Body of pancreas (tissue), 4 donors: Measurements from ENCODE around the gene FOXJ2.

Source experiments
- POLR2A ChIP-seq, 3 donors: fragments of 450-650 bp; IDR thresholded peaks; one replicate each; pipeline ENCODE4 v1.6.1; 2016; ENCODE audit warnings: antibody characterized with exemption in 3 of 3, mild to moderate bottlenecking in 2 of 3
- TF ChIP-seq, protein P1 (sequence below), 7 experiments: fragments of 450-650 bp in 4 of 7; fragments of 200-600 bp in 3 of 7; sonication (generic) in 3 of 7; IDR thresholded peaks; one replicate each; pipeline ENCODE4 v1.5.1; 2016 to 2019; ENCODE audit warnings: antibody characterized with exemption in 7 of 7

DNA sequence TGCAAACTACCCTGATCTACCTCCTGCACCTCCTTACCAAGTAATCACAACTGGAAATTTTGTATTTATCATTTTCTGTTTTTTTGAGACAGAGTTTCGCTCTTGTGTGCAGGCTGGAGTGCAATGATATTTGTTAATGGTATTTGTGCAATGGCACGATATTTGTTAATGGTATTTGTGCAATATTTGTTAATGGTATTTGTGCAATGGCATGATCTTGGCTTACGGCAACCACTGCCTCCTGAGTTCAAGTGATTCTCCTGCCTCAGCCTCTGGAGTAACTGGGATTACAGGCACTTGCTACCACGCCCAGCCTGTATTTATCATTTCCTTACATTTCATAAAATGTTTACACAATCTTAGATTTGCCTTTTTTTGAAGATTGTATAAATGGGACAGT lies 43.9 kb downstream of the FOXJ2 start:
- TF ChIP-seq, protein P1, sequence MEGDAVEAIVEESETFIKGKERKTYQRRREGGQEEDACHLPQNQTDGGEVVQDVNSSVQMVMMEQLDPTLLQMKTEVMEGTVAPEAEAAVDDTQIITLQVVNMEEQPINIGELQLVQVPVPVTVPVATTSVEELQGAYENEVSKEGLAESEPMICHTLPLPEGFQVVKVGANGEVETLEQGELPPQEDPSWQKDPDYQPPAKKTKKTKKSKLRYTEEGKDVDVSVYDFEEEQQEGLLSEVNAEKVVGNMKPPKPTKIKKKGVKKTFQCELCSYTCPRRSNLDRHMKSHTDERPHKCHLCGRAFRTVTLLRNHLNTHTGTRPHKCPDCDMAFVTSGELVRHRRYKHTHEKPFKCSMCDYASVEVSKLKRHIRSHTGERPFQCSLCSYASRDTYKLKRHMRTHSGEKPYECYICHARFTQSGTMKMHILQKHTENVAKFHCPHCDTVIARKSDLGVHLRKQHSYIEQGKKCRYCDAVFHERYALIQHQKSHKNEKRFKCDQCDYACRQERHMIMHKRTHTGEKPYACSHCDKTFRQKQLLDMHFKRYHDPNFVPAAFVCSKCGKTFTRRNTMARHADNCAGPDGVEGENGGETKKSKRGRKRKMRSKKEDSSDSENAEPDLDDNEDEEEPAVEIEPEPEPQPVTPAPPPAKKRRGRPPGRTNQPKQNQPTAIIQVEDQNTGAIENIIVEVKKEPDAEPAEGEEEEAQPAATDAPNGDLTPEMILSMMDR (IDR thresholded peaks at IDR 0.05) = no peak
- no peak for TF ChIP-seq POLR2A (IDR thresholded peaks at IDR 0.05)
